Pancreas (tissue), 10 donors: ENCODE results near the gene ZNF358. TPM values are rescaled to one million over a fixed set of nuclear protein-coding genes. Genes with fewer than 3 reads are reported as not detected.

Experiments
- ATAC-seq, 4 donors: fragments of 200-7000 bp; cut with Tn5 transposase; one replicate each; pipeline versions ENCODE4 v1.8.0 to v1.9.1; 2020; ENCODE audit warnings: mild to moderate bottlenecking in 4 of 4, moderate library complexity in 4 of 4
- DNase-seq, 6 donors: peaks; one replicate each; pipeline ENCODE4 v3.0.0-alpha.2; 2020
- FAIRE-seq: peaks from 2 replicates; lab custom pipeline; 2012; peaks lifted over from hg19 to GRCh38; lab: Jason Lieb, UNC
- H3K27ac ChIP-seq, 4 donors: fragments of 200-600 bp; sonication (generic); 1 replicate in 3 of 4; 2 replicates in 1 of 4; pipeline versions ENCODE4 v1.5.0 to v1.8.0; 2020
- H3K27me3 ChIP-seq, 4 donors: fragments of 200-600 bp; one replicate each; pipeline ENCODE4 v1.8.0; 2021
- H3K36me3 ChIP-seq, 3 donors: fragments of 200-600 bp; sonication (generic) in 1 of 3; one replicate each; pipeline versions ENCODE4 v1.5.0 to v1.8.0; 2020 to 2021
- H3K4me1 ChIP-seq, 3 donors: fragments of 200-600 bp; one replicate each; pipeline ENCODE4 v1.8.0; 2021
- H3K4me3 ChIP-seq, 4 donors: fragments of 200-600 bp; sonication (generic) in 2 of 4; one replicate each; pipeline versions ENCODE4 v1.5.0 to v1.8.0; 2020 to 2021
- H3K9me3 ChIP-seq, 4 donors: fragments of 200-600 bp; one replicate each; pipeline ENCODE4 v1.8.0; 2021
- WGBS, 2 donors: extraction: QIAGEN DNeasy Blood & Tissue Kit; methylation state at CpG; one replicate each; pipeline ENCODE4 v1.1.7; 2013; 5-methylcytosine and 5-hydroxymethylcytosine counted together
- intact Hi-C, 3 donors: fragments of 100-400 bp; cut with DNase I; formaldehyde crosslinking; loops; one replicate each; pipeline versions ENCODE4 v1.11.1 to v1.14.2; 2022
- polyA plus RNA-seq, 2 donors: library from polyadenylated mRNA; stranded (reverse); fragments of 200-250 nt; gene quantifications; one replicate each; pipeline ENCODE4 v1.2.3, GENCODE V29; 2013
- total RNA-seq, 6 donors: library from RNA; stranded (reverse); fragmentation: NEBNext Ultra II Directional in 4 of 6; extraction: Animal tissue kit (Norgen Biotek cat#: 25700) in 4 of 6; gene quantifications; one replicate each; pipeline versions ENCODE4 v1.2.1 to v1.2.4, GENCODE V29; 2021 to 2023
- TF ChIP-seq, protein P1 (sequence below), 4 donors: fragments of 200-600 bp; sonication (generic) in 3 of 4; IDR thresholded peaks; one replicate each; pipeline versions ENCODE4 v1.5.0 to v1.8.0; 2021; ENCODE audit warnings: antibody characterized with exemption in 4 of 4
- donor health status: healthy with polysubstance abuse.
- donor health status: DM: no; HTN: no; CAD: no; lungs with moderate emphysema.
- donor health status: DM: no; HTN: no; CAD: no.
- donor health status: control.
- donor health status: control.
- donor health status: Bipolar disorder and iron deficiency.
- donor health status: DM: yes; HTN: yes; CAD: no.
- donor health status: DM: no; HTN: no; CAD: no.
- donor health status: DM: no; HTN: no; CAD: no.
- donor health status: DM: yes; HTN: yes; CAD: no.

The ZNF358 gene
- total and polyA plus RNA-seq, 8 donors: 22.6 to 68.8 (median 24.2) TPM

GRCh38 chr19:7516333-7516732 is 430 bp downstream of the ZNF358 start:
- ATAC-seq: peak in 2 of 4 donors; percentile 18 to 19
- 2 to 3% methylated on average over 15 to 28 of the region's 28 CpGs for WGBS, 2 donors
- no peaks in the 10 kb centered on the region for H3K27me3 ChIP-seq
- H3K4me3 ChIP-seq: peak overlapping the region; percentile 48 to 68 (median 54)
- peaks cover 0 to 3% (median 0%) of the 10 kb centered on the region in 3 donors for H3K4me1 ChIP-seq
- no peak for FAIRE-seq
- no peaks in the 10 kb centered on the region for H3K9me3 ChIP-seq
- peak in 1 of 6 donors; percentile 42 for DNase-seq
- intact Hi-C loops: no loop called here
- TF ChIP-seq, protein P1, sequence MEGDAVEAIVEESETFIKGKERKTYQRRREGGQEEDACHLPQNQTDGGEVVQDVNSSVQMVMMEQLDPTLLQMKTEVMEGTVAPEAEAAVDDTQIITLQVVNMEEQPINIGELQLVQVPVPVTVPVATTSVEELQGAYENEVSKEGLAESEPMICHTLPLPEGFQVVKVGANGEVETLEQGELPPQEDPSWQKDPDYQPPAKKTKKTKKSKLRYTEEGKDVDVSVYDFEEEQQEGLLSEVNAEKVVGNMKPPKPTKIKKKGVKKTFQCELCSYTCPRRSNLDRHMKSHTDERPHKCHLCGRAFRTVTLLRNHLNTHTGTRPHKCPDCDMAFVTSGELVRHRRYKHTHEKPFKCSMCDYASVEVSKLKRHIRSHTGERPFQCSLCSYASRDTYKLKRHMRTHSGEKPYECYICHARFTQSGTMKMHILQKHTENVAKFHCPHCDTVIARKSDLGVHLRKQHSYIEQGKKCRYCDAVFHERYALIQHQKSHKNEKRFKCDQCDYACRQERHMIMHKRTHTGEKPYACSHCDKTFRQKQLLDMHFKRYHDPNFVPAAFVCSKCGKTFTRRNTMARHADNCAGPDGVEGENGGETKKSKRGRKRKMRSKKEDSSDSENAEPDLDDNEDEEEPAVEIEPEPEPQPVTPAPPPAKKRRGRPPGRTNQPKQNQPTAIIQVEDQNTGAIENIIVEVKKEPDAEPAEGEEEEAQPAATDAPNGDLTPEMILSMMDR (IDR thresholded peaks at IDR 0.05): no peak
- peak overlapping the region in 3 of 4 donors; percentile 38 to 57 (median 44) for H3K27ac ChIP-seq
- no peaks in the 10 kb centered on the region for H3K36me3 ChIP-seq

GRCh38 chr19:7516878-7517277 is 975 bp downstream of the ZNF358 start:
- Histone ChIP-seq H3K4me3 (peak overlapping the region; percentile 48 to 68 (median 54)), H3K4me1 (peaks cover 0 to 5% (median 1%) of the 10 kb centered on the region in 3 donors), H3K27me3 (no peaks in the 10 kb centered on the region), H3K9me3 (no peaks in the 10 kb centered on the region), H3K27ac (peak overlapping the region in 2 of 4 donors; percentile 38 to 44), H3K36me3 (no peaks in the 10 kb centered on the region)
- TF ChIP-seq, protein P1 (IDR thresholded peaks at IDR 0.05): no peak
- WGBS, 2 donors: 33 to 46% methylated on average over 4 of the region's 4 CpGs
- ATAC-seq (no peak), DNase-seq (no peak), FAIRE-seq (no peak)
- intact Hi-C loops: no loop called here

DNA sequence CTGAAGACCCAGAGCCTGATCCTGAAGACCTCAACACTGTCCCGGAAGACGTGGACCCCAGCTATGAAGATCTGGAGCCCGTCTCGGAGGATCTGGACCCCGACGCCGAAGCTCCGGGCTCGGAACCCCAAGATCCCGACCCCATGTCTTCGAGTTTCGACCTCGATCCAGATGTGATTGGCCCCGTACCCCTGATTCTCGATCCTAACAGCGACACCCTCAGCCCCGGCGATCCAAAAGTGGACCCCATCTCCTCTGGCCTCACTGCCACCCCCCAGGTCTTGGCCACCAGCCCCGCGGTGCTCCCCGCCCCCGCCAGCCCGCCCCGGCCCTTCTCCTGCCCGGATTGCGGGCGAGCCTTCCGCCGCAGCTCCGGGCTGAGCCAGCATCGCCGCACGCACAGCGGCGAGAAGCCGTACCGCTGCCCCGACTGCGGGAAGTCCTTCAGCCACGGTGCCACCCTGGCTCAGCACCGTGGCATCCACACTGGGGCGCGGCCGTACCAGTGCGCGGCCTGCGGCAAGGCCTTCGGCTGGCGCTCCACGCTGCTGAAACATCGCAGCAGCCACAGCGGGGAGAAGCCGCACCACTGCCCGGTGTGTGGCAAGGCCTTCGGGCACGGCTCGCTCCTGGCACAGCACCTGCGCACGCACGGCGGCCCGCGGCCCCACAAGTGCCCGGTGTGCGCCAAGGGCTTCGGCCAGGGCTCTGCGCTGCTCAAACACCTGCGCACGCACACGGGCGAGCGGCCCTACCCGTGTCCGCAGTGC is 3.6 kb downstream of the ZNF358 start:
- H3K4me1 ChIP-seq: peaks cover 4 to 16% (median 12%) of the 10 kb centered on the region in 3 donors
- intact Hi-C loops: no loop called here

GRCh38 chr19:7520131-7521051 is 4.5 kb downstream of the ZNF358 start:
- H3K4me1 ChIP-seq: peaks cover 4 to 16% (median 12%) of the 10 kb centered on the region in 3 donors
- intact Hi-C loops: no loop called here

More for the DNA sequence above, 3.6 kb downstream of the ZNF358 start:
- WGBS, 2 donors: 96% methylated on average over 65 to 74 of the region's 74 CpGs
- H3K36me3 ChIP-seq: no peaks in the 10 kb centered on the region
- TF ChIP-seq, protein P1 (IDR thresholded peaks at IDR 0.05): no peak
- DNase-seq (peak in 1 of 6 donors; percentile 36), ATAC-seq (no peak), FAIRE-seq (no peak)
- no peaks in the 10 kb centered on the region for H3K9me3 ChIP-seq
- H3K4me3 ChIP-seq: no peak overlapping the region
- no peak overlapping the region for H3K27ac ChIP-seq
- H3K27me3 ChIP-seq: no peaks in the 10 kb centered on the region

More at GRCh38 chr19:7520131-7521051, 4.5 kb downstream of the ZNF358 start:
- FAIRE-seq (no peak), ATAC-seq (no peak), DNase-seq (peak in 1 of 6 donors; percentile 46)
- H3K27me3 ChIP-seq: no peaks in the 10 kb centered on the region
- no peak overlapping the region for H3K27ac ChIP-seq
- H3K4me3 ChIP-seq: no peak overlapping the region
- no peaks in the 10 kb centered on the region for H3K36me3 ChIP-seq
- H3K9me3 ChIP-seq: no peaks in the 10 kb centered on the region
- TF ChIP-seq, protein P1 (IDR thresholded peaks at IDR 0.05): no peak
- whole genome bisulfite sequencing, 2 donors: 79 to 82% methylated on average over 44 to 51 of the region's 51 CpGs
